Measurements from ENCODE around the gene PTPRM. TPM values are rescaled to one million over a fixed set of nuclear protein-coding genes. Genes with fewer than 3 reads are reported as not detected.

The PTPRM gene
- total and polyA plus RNA-seq, 2 of the 8 experiments (the other 6 are each of a cell fraction or from before 2014, with no cell fraction given), result 4.1 to 7.0 TPM

GRCh38 chr18:7678801-7679200 is 111.7 kb downstream of the PTPRM start (continued):
- TF ChIP-seq RFX5 (IDR thresholded peaks at IDR 0.05; ENCODE audit: borderline replicate concordance, low read depth, low read length), result no peak
